ENCODE measurements around the gene CFHR1. TPM values are rescaled to one million over a fixed set of nuclear protein-coding genes. Genes with fewer than 3 reads are reported as not detected.

The CFHR1 gene
- total RNA-seq, 4 donors from 2014 or later, result not detected

GRCh38 chr1:196875935-196876334 is 56.4 kb downstream of the CFHR1 start:
- intact Hi-C loops (cut with DNase I; ENCODE audit: low total_unique reads), result no loop called here
- WGBS, 2 donors, result 95 to 98% methylated on average over 3 of the region's 3 CpGs
- no peak for DNase-seq (ENCODE audit: low spot score in 2 of 2)
- H3K4me3 ChIP-seq (ENCODE audit: low read depth, poor library complexity, severe bottlenecking), result no peak overlapping the region
- TF ChIP-seq POLR2A (IDR thresholded peaks at IDR 0.05) (no peak), CTCF (IDR thresholded peaks at IDR 0.05) (no peak)

DNA sequence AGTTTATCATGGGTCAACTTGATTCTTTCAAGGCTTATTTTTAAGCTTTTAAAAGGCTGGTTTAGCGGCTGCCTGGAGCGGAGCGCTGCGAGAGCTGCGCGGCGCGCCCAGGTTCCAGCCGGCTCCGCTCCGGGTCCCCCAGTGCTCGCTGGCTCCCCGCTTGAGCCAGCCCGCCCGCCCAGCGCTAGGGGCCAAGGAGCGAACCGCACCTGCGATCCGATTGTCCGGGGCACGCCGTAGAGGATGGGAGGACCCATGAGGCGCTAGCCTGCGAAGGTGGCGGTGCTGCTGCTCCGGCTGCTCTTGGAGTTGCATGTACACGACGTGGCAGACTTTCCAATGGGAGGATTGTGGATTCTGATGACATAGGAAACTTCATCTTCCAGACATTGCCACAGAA is 58.4 kb downstream of the CFHR1 start:
- intact Hi-C loops (cut with DNase I; ENCODE audit: low total_unique reads), result no loop called here
- WGBS, 2 donors, result 7 to 12% methylated on average over 26 to 29 of the region's 29 CpGs
- TF ChIP-seq POLR2A (IDR thresholded peaks at IDR 0.05) (no peak), CTCF (IDR thresholded peaks at IDR 0.05) (no peak)
- no peak overlapping the region for H3K4me3 ChIP-seq (ENCODE audit: low read depth, poor library complexity, severe bottlenecking)
- DNase-seq (ENCODE audit: low spot score in 2 of 2), result no peak

Other genes starting within 250 kb of the CFHR1 start
- gene KCNT2, start 211.3 kb upstream of the CFHR1 start, total RNA-seq, result under 1 TPM; 0.34 to 0.97 (median 0.79) TPM
- gene CFH, start 167.7 kb upstream of the CFHR1 start, total RNA-seq, result 100 to 1,000 TPM in 1 of 4 donors, 10 to 100 TPM in 3; 40.8 to 115 (median 56.6) TPM
- gene CFHR3, start 44.9 kb upstream of the CFHR1 start, total RNA-seq, result under 1 TPM in 1 of 4 donors, not detected in 3; 0.42 TPM
- gene CFHR4, start 68.3 kb downstream of the CFHR1 start, total RNA-seq, result not detected
- gene CFHR2, start 124.0 kb downstream of the CFHR1 start, total RNA-seq, result not detected
- not detected for gene CFHR5, start 157.8 kb downstream of the CFHR1 start, total RNA-seq
- not detected for gene F13B, start 247.5 kb downstream of the CFHR1 start, total RNA-seq

All from lower leg skin (tissue), 4 donors.